ENCODE results near the gene GALR2. TPM values are rescaled to one million over a fixed set of nuclear protein-coding genes. Genes with fewer than 3 reads are reported as not detected.

The GALR2 gene
- total RNA-seq, 1 donor from 2014 or later: 0.10 TPM

GRCh38 chr17:76092526-76093413 is 18.2 kb downstream of the GALR2 start:
- DNase-seq (ENCODE audit: low read depth): no peak

- no peak for DNase-seq (ENCODE audit: low read depth)
These were observed 19.5 kb downstream of the GALR2 start for GRCh38 chr17:76094046-76094445.

GRCh38 chr17:76095943-76096342 is 21.4 kb downstream of the GALR2 start:
- no peak for DNase-seq (ENCODE audit: low read depth)

GRCh38 chr17:76097716-76098295 is 23.2 kb downstream of the GALR2 start:
- no peak for DNase-seq (ENCODE audit: low read depth)

- DNase-seq (ENCODE audit: low read depth): peak; percentile 13
These were observed 28.3 kb downstream of the GALR2 start for GRCh38 chr17:76102944-76103273.

GRCh38 chr17:76103274-76104139 is 28.9 kb downstream of the GALR2 start, which contains the start of gene EXOC7:
Gene EXOC7 (minus strand): TSS chr17:76103787. CDS start chr17:76103692, 95 bp downstream.
- peak; percentile 72 for DNase-seq (ENCODE audit: low read depth)

- DNase-seq (ENCODE audit: low read depth): no peak
These were observed 29.7 kb downstream of the GALR2 start for GRCh38 chr17:76104140-76104895.

- DNase-seq (ENCODE audit: low read depth): no peak
These were observed 30.3 kb downstream of the GALR2 start for GRCh38 chr17:76104896-76105231.

- no peak for DNase-seq (ENCODE audit: low read depth)
These were observed 32.1 kb downstream of the GALR2 start for GRCh38 chr17:76106703-76107102.

- no peak for DNase-seq (ENCODE audit: low read depth)
These were observed 32.9 kb downstream of the GALR2 start for GRCh38 chr17:76107509-76107908.

GRCh38 chr17:76111956-76112355 is 37.4 kb downstream of the GALR2 start:
- no peak for DNase-seq (ENCODE audit: low read depth)

- no peak for DNase-seq (ENCODE audit: low read depth)
These were observed 40.7 kb downstream of the GALR2 start for GRCh38 chr17:76115138-76115754.

- DNase-seq (ENCODE audit: low read depth): no peak
These were observed 45.1 kb downstream of the GALR2 start for GRCh38 chr17:76119409-76120371.

- no peak for DNase-seq (ENCODE audit: low read depth)
These were observed 46.1 kb downstream of the GALR2 start for GRCh38 chr17:76120658-76121008.

GRCh38 chr17:76121932-76122430 is 47.4 kb downstream of the GALR2 start:
- DNase-seq (ENCODE audit: low read depth): no peak

- no peak for DNase-seq (ENCODE audit: low read depth)
These were observed 48.0 kb downstream of the GALR2 start for GRCh38 chr17:76122431-76123190.

GRCh38 chr17:76123191-76123499 is 48.6 kb downstream of the GALR2 start:
- DNase-seq (ENCODE audit: low read depth): no peak

GRCh38 chr17:76123749-76124581 is 49.4 kb downstream of the GALR2 start:
- DNase-seq (ENCODE audit: low read depth): no peak

Measured in renal cortical epithelial cell (primary cell).